IMR-90 (cell line): ENCODE results near the gene WDR62. TPM values are rescaled to one million over a fixed set of nuclear protein-coding genes. Genes with fewer than 3 reads are reported as not detected.

Source experiments
- ATAC-seq: fragments of 200-7000 bp; cut with Tn5 transposase; 2 replicates; pipeline ENCODE4 v1.9.1; 2020; ENCODE audit warnings: low read depth, mild to moderate bottlenecking, moderate library complexity
- BruUV-seq: library from RNA; stranded (reverse); fragments of 400-500 nt; replicated peaks from 2 replicates; lab custom pipeline; 2021; lab: Mats Ljungman, UMichigan
- CTCF ChIA-PET: fragments of 300-600 bp; formaldehyde crosslinking; extraction: SDS; loops from one replicate; lab custom pipeline; 2021; ENCODE audit warnings: antibody characterized with exemption; lab: Yijun Ruan, JAX
- POLR2A ChIA-PET: fragments of 300-600 bp; sonication (Branson Sonifier 250); formaldehyde crosslinking; loops from one replicate; lab custom pipeline; 2022; ENCODE audit warnings: antibody characterized with exemption; ENCODE audit not compliant: unreplicated experiment; lab: Charles Lee
- DNase-seq: peaks from one replicate; pipeline ENCODE4 v3.0.0; 2013
- H2AFZ ChIP-seq: replicated peaks from 2 replicates; pipeline ENCODE3; 2013; ENCODE audit warnings: low read length, mild to moderate bottlenecking; ENCODE audit not compliant: poor library complexity
- H2AK5ac ChIP-seq: 2 replicates; pipeline ENCODE4 v1.6.1; 2013; ENCODE audit warnings: low read depth, low read length, inconsistent platforms
- H2AK9ac ChIP-seq: replicated peaks from 2 replicates; pipeline ENCODE3; 2013; ENCODE audit warnings: mild to moderate bottlenecking, low read depth, low read length, moderate library complexity; ENCODE audit not compliant: poor library complexity
- H2BK120ac ChIP-seq: 2 replicates; pipeline ENCODE4 v1.6.1; 2013; ENCODE audit warnings: low read depth, low read length, inconsistent platforms
- H2BK15ac ChIP-seq: 3 replicates; pipeline ENCODE4 v1.6.1; 2013; ENCODE audit warnings: low read depth, low read length, inconsistent platforms
- H2BK20ac ChIP-seq: 2 replicates; pipeline ENCODE4 v1.6.1; 2013; ENCODE audit warnings: low read depth, mild to moderate bottlenecking, inconsistent platforms, low read length, moderate library complexity
- H2BK5ac ChIP-seq: 2 replicates; pipeline ENCODE4 v1.6.1; 2013; ENCODE audit warnings: mild to moderate bottlenecking, low read depth, low read length, inconsistent platforms; ENCODE audit not compliant: poor library complexity, severe bottlenecking
- H3K14ac ChIP-seq: replicated peaks from 2 replicates; pipeline ENCODE4 v1.6.1; 2013; ENCODE audit warnings: low read depth, low read length, inconsistent platforms
- H3K18ac ChIP-seq: 2 replicates; pipeline ENCODE4 v1.6.1; 2013; ENCODE audit warnings: low read depth, low read length, control low read depth
- H3K23ac ChIP-seq: 2 replicates; pipeline ENCODE4 v1.6.1; 2013; ENCODE audit warnings: low read depth, low read length, inconsistent platforms
- H3K27ac ChIP-seq: 2 replicates; pipeline ENCODE4 v1.5.1; 2013; ENCODE audit warnings: mild to moderate bottlenecking, control low read depth, low read length; ENCODE audit not compliant: insufficient read depth
- H3K27me3 ChIP-seq: 2 replicates; pipeline ENCODE4 v1.6.1; 2013; ENCODE audit warnings: low read length; ENCODE audit not compliant: control insufficient read depth, insufficient read depth
- H3K36me3 ChIP-seq: 2 replicates; pipeline ENCODE4 v1.6.1; 2013; ENCODE audit warnings: low read length, mixed read lengths; ENCODE audit not compliant: control insufficient read depth, insufficient read depth
- H3K4ac ChIP-seq: 2 replicates; pipeline ENCODE4 v1.6.1; 2013; ENCODE audit warnings: low read depth, low read length, inconsistent platforms
- H3K4me1 ChIP-seq: 2 replicates; pipeline ENCODE4 v1.6.1; 2013; ENCODE audit warnings: low read length, mixed read lengths; ENCODE audit not compliant: control insufficient read depth, insufficient read depth
- H3K4me2 ChIP-seq: 2 replicates; pipeline ENCODE4 v1.6.1; 2013; ENCODE audit warnings: low read depth, mild to moderate bottlenecking, control low read depth, low read length, moderate library complexity
- H3K4me3 ChIP-seq: 2 replicates; pipeline ENCODE4 v1.5.1; 2013; ENCODE audit warnings: low read depth, mild to moderate bottlenecking, control low read depth, low read length, moderate library complexity; ENCODE audit not compliant: insufficient read depth
- H3K56ac ChIP-seq: 2 replicates; pipeline ENCODE4 v1.6.1; 2013; ENCODE audit warnings: low read length, inconsistent platforms; ENCODE audit not compliant: insufficient read depth; ENCODE audit errors: extremely low read depth
- H3K79me1 ChIP-seq, 2 experiments: 2 replicates each; pipeline ENCODE4 v1.6.1; 2013; ENCODE audit warnings: low read length in 2 of 2, inconsistent platforms in 1 of 2, low read depth in 1 of 2
- H3K9ac ChIP-seq: 2 replicates; pipeline ENCODE4 v1.6.1; 2013; ENCODE audit warnings: low read depth, low read length, control low read depth
- H3K9me1 ChIP-seq: 2 replicates; pipeline ENCODE4 v1.6.1; 2013; ENCODE audit warnings: low read length, inconsistent platforms; ENCODE audit not compliant: insufficient read depth
- H3K9me3 ChIP-seq: 2 replicates; pipeline ENCODE4 v1.6.1; 2013; ENCODE audit warnings: low read length; ENCODE audit not compliant: control insufficient read depth, insufficient read depth
- H4K20me1 ChIP-seq: 2 replicates; pipeline ENCODE4 v1.6.1; 2013; ENCODE audit warnings: low read length, inconsistent platforms; ENCODE audit not compliant: insufficient read depth
- H4K5ac ChIP-seq: 2 replicates; pipeline ENCODE4 v1.6.1; 2013; ENCODE audit warnings: mild to moderate bottlenecking, low read depth, low read length, control low read depth
- H4K8ac ChIP-seq, 2 experiments: 2 replicates each; pipeline ENCODE4 v1.6.1; 2013; ENCODE audit warnings: low read depth in 2 of 2, low read length in 2 of 2, control low read depth in 1 of 2, inconsistent platforms in 1 of 2
- H4K91ac ChIP-seq: 2 replicates; pipeline ENCODE4 v1.6.1; 2013; ENCODE audit warnings: low read depth, low read length, inconsistent platforms; ENCODE audit not compliant: insufficient read depth
- CEBPB ChIP-seq: IDR thresholded peaks from 2 replicates; pipeline ENCODE4 v1.6.1; 2012; ENCODE audit warnings: low read depth, low read length, improper control_type of control experiment
- CHD1 ChIP-seq: IDR thresholded peaks from 2 replicates; pipeline ENCODE4 v1.6.1; 2012; ENCODE audit warnings: low read depth, low read length, improper control_type of control experiment
- WGBS, 2 experiments: methylation state at CpG; one replicate each; pipeline versions ENCODE4 v1.1.5 to v1.1.7; 2013; ENCODE audit warnings: missing lambda C conversion rate in 2 of 2; ENCODE audit not compliant: insufficient read length in 1 of 2; ENCODE audit errors: extremely low coverage in 2 of 2; 5-methylcytosine and 5-hydroxymethylcytosine counted together
- dilution Hi-C: fragments of 300-500 bp; cut with HindIII; formaldehyde crosslinking; loops from one replicate; pipeline ENCODE4 v1.14.3; 2018; ENCODE audit warnings: low sequenced_read_pairs; ENCODE audit not compliant: unreplicated experiment
- in situ Hi-C: fragments of 300-500 bp; cut with MboI; formaldehyde crosslinking; loops from 3 replicates; pipeline ENCODE4 v1.14.3; 2019; ENCODE audit warnings: low sequenced_read_pairs, inconsistent platforms, mixed read lengths
- intact Hi-C: fragments of 100-400 bp; cut with micrococcal nuclease; formaldehyde crosslinking; loops from 2 replicates; pipeline ENCODE4 v1.10.0; 2022
- polyA plus RNA-seq, 3 experiments: library from polyadenylated mRNA; depleted of rRNA; stranded (reverse); fragments of >200 nt; gene quantifications; 2 replicates each; pipeline ENCODE4 v1.2.3, GENCODE V29; 2012; ENCODE audit warnings: low replicate concordance in 1 of 3
- total RNA-seq: library from RNA; depleted of rRNA; stranded (reverse); fragments of >200 nt; gene quantifications from 2 replicates; pipeline ENCODE4 v1.2.3, GENCODE V29; 2012

The WDR62 gene
- total and polyA plus RNA-seq, 2 of the 4 experiments (the other 2 are of a cell fraction), result 4.5 to 7.0 TPM

DNA sequence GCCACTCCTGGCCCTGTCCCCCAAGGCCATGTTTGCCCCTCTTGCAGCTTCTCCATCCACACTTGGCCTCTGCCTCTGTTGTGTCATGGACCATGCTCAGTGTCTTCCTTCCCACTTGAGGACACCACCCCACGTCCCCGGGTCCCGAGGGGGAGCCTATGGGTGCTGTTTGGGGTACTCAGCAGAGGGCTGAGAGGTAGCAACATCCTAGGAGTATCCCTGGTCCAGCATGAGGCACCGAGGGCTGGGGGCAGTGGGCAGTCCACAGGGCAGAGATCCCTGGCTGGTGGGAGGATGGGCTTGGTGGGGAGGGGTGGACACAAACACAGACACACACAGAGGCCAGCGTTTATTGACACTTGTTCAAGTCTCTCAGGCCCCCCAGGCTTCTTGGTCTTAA lies 95.9 kb downstream of the WDR62 start:
- Histone ChIP-seq H3K4me2 (no peak overlapping the region), H3K14ac (no peak overlapping the region), H3K4ac (no peak overlapping the region), H3K23ac (peak overlapping the region; percentile 65; the same call in 1 of the 2 replicates), H3K36me3 (peaks cover 47% of the 10 kb centered on the region), H3K4me1 (peaks cover 6% of the 10 kb centered on the region; the same call in 1 of the 2 replicates), H3K9ac (no peak overlapping the region), H4K5ac (no peak overlapping the region), H2AK9ac (no peak overlapping the region), H3K56ac (no peak overlapping the region), H2BK120ac (no peak overlapping the region), H4K8ac (no peak overlapping the region), H4K20me1 (peaks cover 18% of the 10 kb centered on the region), H3K27me3 (no peaks in the 10 kb centered on the region), H2AK5ac (no peak overlapping the region), H3K27ac (no peak overlapping the region), H3K18ac (no peak overlapping the region), H3K9me1 (peaks cover 3% of the 10 kb centered on the region), H2AFZ (no peak overlapping the region), H4K91ac (no peak overlapping the region), H3K4me3 (no peak overlapping the region), H2BK20ac (no peak overlapping the region), H3K9me3 (no peaks in the 10 kb centered on the region), H2BK15ac (no peak overlapping the region; the same call in 2 of the 3 replicates), H2BK5ac (no peak overlapping the region), H3K79me1 (peaks cover 12 to 46% of the 10 kb centered on the region in 2 experiments)
- DNase-seq, result no peak
- TF ChIP-seq CHD1 (no peak), CEBPB (no peak)
- intact Hi-C loops, result no loop called here
- dilution Hi-C loops, result no loop called here
- no peak; the same call in 1 of the 2 replicates for ATAC-seq
- no CpG with 5 or more reads among the region's 5 CpGs for WGBS, 2 experiments
- CTCF ChIA-PET, result no interaction called here
- BruUV-seq, result no TSS peak
- in situ Hi-C loops, result no loop called here
- POLR2A ChIA-PET, result interaction anchor here (0.6 kb wide), 1 partner anchor 950 kb away, joined by 10 read pairs; no protein-coding TSS in a partner anchor
